HG03457 (cell line): ENCODE measurements around the gene ZNF532.
"Not testable (repeated sequence)": the region's sequence is repeated elsewhere in the genome, so short reads cannot be mapped to it uniquely, and the experiment has no call there.

ENCODE experiments used
- ATAC-seq: cut with Tn5 transposase; IDR thresholded peaks from one replicate; pipeline ENCODE4 v1.9.1; 2021; ENCODE audit warnings: moderate number of reproducible peaks; ENCODE audit not compliant: unreplicated experiment

Gene ZNF532

GRCh38 chr18:58998401-58999203 lies 133.9 kb downstream of the ZNF532 start:
- ATAC-seq, result no peak

- ATAC-seq, result no peak
Measured at GRCh38 chr18:59001166-59001565, 136.5 kb downstream of the ZNF532 start.

GRCh38 chr18:59001721-59002120 lies 137.0 kb downstream of the ZNF532 start:
- no peak for ATAC-seq

GRCh38 chr18:59002974-59003594 lies 138.4 kb downstream of the ZNF532 start:
- no peak for ATAC-seq

- no peak for ATAC-seq
Measured at GRCh38 chr18:59005262-59005661, 140.6 kb downstream of the ZNF532 start.

- no peak for ATAC-seq
Measured at GRCh38 chr18:59006461-59007067, 141.9 kb downstream of the ZNF532 start.

- no peak for ATAC-seq
Measured at GRCh38 chr18:59008302-59008974, 143.8 kb downstream of the ZNF532 start.

- no peak for ATAC-seq
Measured at GRCh38 chr18:59009846-59010245, 145.2 kb downstream of the ZNF532 start.

GRCh38 chr18:59011289-59011688 lies 146.6 kb downstream of the ZNF532 start:
- ATAC-seq, result no peak

GRCh38 chr18:59011786-59012185 lies 147.1 kb downstream of the ZNF532 start:
- ATAC-seq, result no peak

- no peak for ATAC-seq
Measured at GRCh38 chr18:59012815-59013705, 148.4 kb downstream of the ZNF532 start.

GRCh38 chr18:59013744-59014143 lies 149.1 kb downstream of the ZNF532 start:
- no peak for ATAC-seq

GRCh38 chr18:59015531-59016152 lies 151.0 kb downstream of the ZNF532 start:
- no peak for ATAC-seq

GRCh38 chr18:59021500-59021899 lies 156.8 kb downstream of the ZNF532 start:
- ATAC-seq, result no peak

- no peak for ATAC-seq
Measured at GRCh38 chr18:59022167-59022945, 157.7 kb downstream of the ZNF532 start.

GRCh38 chr18:59024829-59025228 lies 160.2 kb downstream of the ZNF532 start:
- no peak for ATAC-seq

- not testable (repeated sequence) for ATAC-seq
Measured at GRCh38 chr18:59025532-59025931, 160.9 kb downstream of the ZNF532 start.

- no peak for ATAC-seq
Measured at GRCh38 chr18:59026364-59026763, 161.7 kb downstream of the ZNF532 start.

GRCh38 chr18:59026831-59027410 lies 162.2 kb downstream of the ZNF532 start:
- ATAC-seq, result no peak
